Activated CD4-positive, CD25-positive, alpha-beta regulatory T cell treated with anti-CD3 and anti-CD28 coated beads, Interleukin-2, amount 50 U/mL, for 24 hours (primary cell): Measurements from ENCODE around the gene DHX58.

Source experiments
- ATAC-seq, 2 donors: fragments of 150-1000 bp; cut with Tn5 transposase; one replicate each; pipeline ENCODE4 v1.10.0; 2021; ENCODE audit warnings: mild to moderate bottlenecking in 1 of 2, moderate library complexity in 1 of 2

DHX58 gene

GRCh38 chr17:42109086-42109485 is 3.4 kb downstream of the DHX58 start:
- no peak for ATAC-seq

GRCh38 chr17:42107597-42108576 is 4.6 kb downstream of the DHX58 start:
- ATAC-seq = peak; percentile 70 to 75

- no peak for ATAC-seq
These were observed 5.4 kb downstream of the DHX58 start for GRCh38 chr17:42107124-42107523.

GRCh38 chr17:42106009-42106408 is 6.5 kb downstream of the DHX58 start:
- ATAC-seq = no peak

GRCh38 chr17:42104264-42104663 is 8.2 kb downstream of the DHX58 start:
- no peak for ATAC-seq

- ATAC-seq = no peak
These were observed 9.1 kb downstream of the DHX58 start for GRCh38 chr17:42103221-42103954.

- peak; percentile 44 to 63 for ATAC-seq
These were observed 10.8 kb downstream of the DHX58 start for GRCh38 chr17:42101513-42102292.

GRCh38 chr17:42098730-42099399 is 13.6 kb downstream of the DHX58 start:
- ATAC-seq = no peak

- peak; percentile 59 to 60 for ATAC-seq
These were observed 14.6 kb downstream of the DHX58 start, which contains the start of gene ZNF385C for GRCh38 chr17:42097691-42098631. ZNF385C (minus strand) TSS chr17:42098473; CDS start chr17:42063056, 35,417 bp downstream.

- no peak for ATAC-seq
These were observed 16.0 kb downstream of the DHX58 start for GRCh38 chr17:42096360-42097111.

- ATAC-seq = no peak
These were observed 18.0 kb downstream of the DHX58 start for GRCh38 chr17:42094375-42095069.

GRCh38 chr17:42092939-42093338 is 19.6 kb downstream of the DHX58 start:
- no peak for ATAC-seq

GRCh38 chr17:42090964-42091790 is 21.3 kb downstream of the DHX58 start:
- ATAC-seq = no peak

- ATAC-seq = no peak
These were observed 23.8 kb downstream of the DHX58 start for GRCh38 chr17:42088736-42089135.

- ATAC-seq = no peak
These were observed 24.5 kb downstream of the DHX58 start for GRCh38 chr17:42087736-42088705.

- ATAC-seq = no peak
These were observed 25.3 kb downstream of the DHX58 start for GRCh38 chr17:42087042-42087701.
